Measurements from ENCODE around the gene PVR.
"Not testable (repeated sequence)": the region's sequence is repeated elsewhere in the genome, so short reads cannot be mapped to it uniquely, and the experiment has no call there.

The PVR gene

DNA sequence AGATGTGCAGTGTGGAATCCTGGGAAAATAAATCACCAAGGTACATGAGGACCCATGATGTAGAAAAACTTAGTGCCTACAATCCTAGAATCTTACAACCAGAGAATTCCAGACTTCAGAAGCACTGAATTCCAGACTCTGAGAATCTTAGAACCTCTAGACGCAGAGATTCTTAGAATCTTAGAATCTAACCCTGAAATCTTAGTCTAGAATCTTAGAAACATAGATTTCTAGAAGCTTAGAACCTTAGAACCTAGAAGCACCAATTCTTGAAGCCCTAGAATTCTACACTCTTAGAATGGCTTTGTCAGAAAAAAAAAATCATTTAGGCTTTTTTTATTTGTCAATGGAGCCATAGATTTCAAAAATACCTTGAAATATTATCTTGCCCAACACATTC lies 61.3 kb downstream of the PVR start:
- DNase-seq: no peak

DNA sequence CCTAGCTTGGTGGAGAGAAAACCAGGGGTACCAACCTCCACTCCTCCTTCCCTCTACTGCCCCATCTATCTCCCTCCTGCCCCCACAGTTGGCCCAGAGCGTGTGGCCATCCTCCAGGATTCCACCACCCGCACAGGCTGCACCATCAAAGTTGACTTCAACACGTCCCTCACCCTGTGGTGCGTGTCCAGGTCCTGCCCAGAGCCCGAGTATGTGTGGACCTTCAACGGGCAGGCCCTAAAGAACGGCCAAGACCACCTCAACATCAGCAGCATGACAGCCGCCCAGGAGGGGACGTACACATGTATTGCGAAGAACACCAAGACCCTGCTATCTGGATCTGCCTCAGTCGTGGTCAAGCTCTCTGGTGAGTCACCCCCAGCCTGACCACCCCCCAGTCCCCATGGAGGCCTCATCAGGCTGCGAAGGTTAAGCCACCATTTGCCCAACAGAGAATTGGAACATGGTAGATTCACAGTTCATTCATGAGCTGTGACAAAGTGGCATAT lies 61.8 kb downstream of the PVR start:
- no peak for DNase-seq

DNA sequence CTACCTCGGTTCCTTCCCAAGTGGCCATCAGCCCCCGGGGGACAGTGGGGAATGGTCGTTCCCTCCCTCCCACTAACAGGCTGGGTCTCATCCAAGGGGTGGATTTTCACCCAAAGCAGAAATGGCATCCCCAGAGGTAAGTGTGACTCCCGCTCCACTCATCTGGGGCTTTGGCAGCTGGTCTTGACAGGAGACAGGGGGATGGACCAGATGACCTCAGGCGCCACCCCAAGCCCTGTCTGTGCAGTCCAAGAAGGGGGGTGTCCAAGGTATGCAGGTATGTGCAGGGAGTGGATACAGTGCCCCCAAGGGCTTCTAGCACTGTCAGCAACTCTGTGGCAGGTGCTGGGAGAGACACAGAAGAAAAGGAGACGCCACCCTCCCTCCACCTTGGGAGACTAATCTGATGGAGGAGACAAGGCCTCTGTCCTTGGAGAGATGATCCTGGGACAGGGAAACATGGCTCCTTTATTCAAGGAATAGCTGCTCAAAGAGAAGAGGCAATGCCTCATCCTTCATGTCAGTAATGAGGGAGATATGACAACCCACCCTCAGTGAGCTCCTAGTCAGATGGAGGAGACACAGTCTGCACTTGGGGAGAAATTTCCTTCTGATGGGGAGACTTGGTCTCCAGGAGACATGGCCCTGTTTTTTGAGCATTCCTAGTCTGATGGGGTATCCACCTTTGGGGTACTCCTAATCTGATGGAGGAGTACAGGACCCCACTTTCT lies 63.0 kb downstream of the PVR start:
- DNase-seq: no peak

DNA sequence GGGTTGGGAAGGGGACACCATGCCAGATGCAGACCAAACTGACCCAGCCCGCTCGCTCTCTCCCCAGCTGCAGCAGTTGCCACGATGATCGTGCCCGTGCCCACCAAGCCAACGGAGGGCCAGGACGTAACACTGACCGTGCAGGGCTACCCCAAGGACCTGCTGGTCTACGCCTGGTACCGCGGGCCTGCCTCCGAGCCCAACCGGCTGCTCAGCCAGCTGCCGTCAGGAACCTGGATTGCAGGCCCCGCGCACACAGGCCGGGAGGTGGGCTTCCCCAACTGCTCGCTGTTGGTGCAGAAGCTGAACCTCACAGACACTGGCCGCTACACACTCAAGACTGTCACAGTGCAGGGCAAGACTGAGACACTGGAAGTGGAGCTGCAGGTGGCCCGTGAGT lies 64.1 kb downstream of the PVR start:
- DNase-seq: no peak

DNA sequence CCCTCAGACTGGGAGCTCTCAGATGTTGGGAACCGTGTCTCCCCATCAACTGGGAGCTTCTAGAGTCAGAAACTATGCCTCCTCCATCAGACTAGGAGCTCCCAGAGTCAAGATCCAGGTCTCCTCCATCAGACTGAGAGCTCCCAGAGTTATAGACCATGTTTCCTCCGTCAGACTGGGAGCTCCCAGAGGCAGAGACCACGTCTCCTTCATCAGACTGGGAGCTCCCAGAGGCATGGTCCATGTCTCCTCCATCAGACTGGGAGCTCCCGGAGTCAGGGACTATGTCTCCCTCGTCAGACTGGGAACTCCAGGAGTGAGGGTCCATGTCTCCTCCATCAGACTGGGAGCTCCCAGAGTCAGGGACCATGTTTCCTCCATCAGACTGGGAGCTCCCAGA lies 65.2 kb downstream of the PVR start:
- no peak for DNase-seq

DNA sequence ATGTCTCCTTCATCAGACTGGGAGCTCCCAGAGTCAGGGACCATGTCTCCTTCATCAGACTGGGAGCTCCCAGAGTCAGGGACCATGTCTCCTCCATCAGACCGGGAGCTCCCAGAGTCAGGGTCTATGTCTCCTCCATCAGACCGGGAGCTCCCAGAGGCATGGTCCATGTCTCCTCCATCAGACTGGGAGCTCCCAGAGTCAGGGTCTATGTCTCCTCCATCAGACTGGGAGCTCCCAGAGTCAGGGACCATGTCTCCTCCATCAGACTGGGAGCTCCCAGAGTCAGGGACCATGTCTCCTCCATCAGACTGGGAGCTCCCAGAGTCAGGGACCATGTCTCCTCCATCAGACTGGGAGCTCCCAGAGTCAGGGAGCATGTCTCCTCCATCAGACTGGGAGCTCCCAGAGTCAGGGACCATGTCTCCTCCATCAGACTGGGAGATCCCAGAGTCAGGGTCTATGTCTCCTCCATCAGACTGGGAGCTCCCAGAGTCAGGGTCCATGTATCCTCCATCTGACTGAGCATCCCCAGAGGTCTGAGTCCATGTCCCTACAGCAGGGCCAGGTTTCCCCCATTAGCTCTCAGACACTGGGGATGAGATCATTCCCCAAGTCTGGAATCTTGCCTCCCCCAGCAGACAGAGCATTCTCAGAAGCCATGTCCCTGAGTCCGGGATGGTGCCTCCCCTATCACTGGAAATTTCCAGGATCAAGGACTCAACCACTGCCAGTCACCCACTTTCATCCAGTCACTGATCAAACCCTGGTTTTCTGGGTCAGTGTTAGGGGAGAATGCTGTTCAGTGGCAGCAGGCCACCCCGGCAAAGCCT lies 65.9 kb downstream of the PVR start:
- not testable (repeated sequence) for DNase-seq

DNA sequence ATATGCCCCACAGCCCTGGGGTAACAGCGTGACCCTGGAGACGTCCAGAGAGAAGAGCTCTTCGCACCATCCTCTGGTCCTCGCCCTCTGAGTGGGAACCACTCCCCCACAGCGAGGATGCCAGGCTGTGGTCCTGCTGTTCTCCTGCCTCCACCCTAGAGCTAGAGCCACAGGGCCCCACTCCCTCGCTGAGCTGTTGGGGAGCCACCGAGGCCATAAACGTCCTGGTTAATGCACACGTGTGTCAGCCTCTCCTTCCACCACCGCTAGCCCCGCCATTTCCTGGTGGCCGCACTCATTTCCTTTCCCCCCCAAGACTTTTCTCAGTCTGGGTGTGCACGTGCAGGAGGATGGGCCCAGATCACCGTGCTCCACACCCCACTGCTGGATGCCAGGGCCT lies 66.8 kb downstream of the PVR start:
- DNase-seq: no peak

DNA sequence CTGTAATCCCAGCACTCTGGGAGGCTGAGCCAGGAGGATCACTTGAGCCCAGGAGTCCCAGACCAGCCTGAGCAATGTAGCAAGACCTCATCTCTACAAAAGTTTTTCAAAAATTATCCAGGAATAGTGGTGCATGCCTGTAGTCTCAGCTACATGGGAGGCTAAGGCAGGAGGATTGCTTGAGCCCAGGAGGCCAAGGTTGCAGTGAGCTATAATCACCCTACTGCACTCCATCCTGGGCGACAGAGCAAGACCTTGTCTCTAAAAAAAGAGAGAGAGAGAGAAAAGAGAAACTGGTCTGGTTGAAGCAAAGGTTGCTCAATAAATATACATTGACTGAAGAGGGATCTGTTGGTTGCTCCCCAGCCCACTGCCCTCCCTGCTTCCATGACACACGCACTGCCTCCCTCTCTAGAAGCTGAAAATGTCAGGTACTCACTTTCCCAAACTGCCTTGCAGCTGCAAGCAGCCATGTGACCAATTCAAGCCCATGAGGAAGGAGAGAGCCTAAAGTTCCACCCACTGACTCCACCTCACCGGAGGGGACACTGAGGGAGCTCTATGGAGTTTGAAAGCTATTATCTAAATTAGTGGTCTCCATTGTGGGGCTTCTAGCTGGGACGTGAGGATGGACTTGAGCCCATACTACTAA lies 69.3 kb downstream of the PVR start:
- no peak for DNase-seq
